CD4-positive, alpha-beta T cell (primary cell): ENCODE data around the gene UBTD1. TPM values are rescaled to one million over a fixed set of nuclear protein-coding genes. Genes with fewer than 3 reads are reported as not detected.

Experiments used
- ATAC-seq: fragments of 200-7000 bp; cut with Tn5 transposase; one replicate; pipeline ENCODE4 v1.10.0; 2022; ENCODE audit warnings: mild to moderate bottlenecking; ENCODE audit not compliant: poor library complexity
- CTCF ChIA-PET: fragments of 350-600 bp; sonication (Branson Sonifier 250); formaldehyde crosslinking; loops from one replicate; lab custom pipeline; 2021; ENCODE audit warnings: antibody characterized with exemption, inconsistent platforms; lab: Charles Lee
- POLR2A ChIA-PET: fragments of 350-600 bp; sonication (Branson Sonifier 250); formaldehyde crosslinking; loops from one replicate; lab custom pipeline; 2021; ENCODE audit warnings: antibody characterized with exemption, inconsistent platforms; lab: Charles Lee
- DNase-seq, 14 experiments: peaks; one replicate each; pipeline ENCODE4 v3.0.0-alpha.2; 2013 to 2020; ENCODE audit warnings: mixed read lengths in 2 of 14
- H3K27ac ChIP-seq, 2 donors: one replicate each; pipeline versions ENCODE4 v1.5.1 to v1.7.0; 2013; ENCODE audit warnings: low read length in 2 of 2, low read depth in 1 of 2, mild to moderate bottlenecking in 1 of 2
- H3K27me3 ChIP-seq, 2 experiments: 1 replicate in 1 of 2; 2 replicates in 1 of 2; pipeline versions ENCODE4 v1.6.1 to v1.7.0; 2013; ENCODE audit warnings: low read length in 2 of 2, control low read depth in 1 of 2, mild to moderate bottlenecking in 1 of 2, moderate library complexity in 1 of 2; ENCODE audit not compliant: insufficient read depth in 2 of 2, control insufficient read depth in 1 of 2
- H3K36me3 ChIP-seq: one replicate; pipeline ENCODE4 v1.6.1; 2013; ENCODE audit warnings: low read length, control low read depth; ENCODE audit not compliant: insufficient read depth
- H3K4me1 ChIP-seq: one replicate; pipeline ENCODE4 v1.6.1; 2013; ENCODE audit warnings: low read length, control low read depth; ENCODE audit not compliant: insufficient read depth
- H3K4me3 ChIP-seq: one replicate; pipeline ENCODE4 v1.5.1; 2013; ENCODE audit warnings: mild to moderate bottlenecking, low read length, moderate library complexity
- H3K9me3 ChIP-seq, 2 experiments: 1 replicate in 1 of 2; 2 replicates in 1 of 2; pipeline versions ENCODE4 v1.6.1 to v1.7.0; 2013; ENCODE audit warnings: low read length in 2 of 2, mild to moderate bottlenecking in 2 of 2, control low read depth in 1 of 2, moderate library complexity in 1 of 2; ENCODE audit not compliant: control insufficient read depth in 1 of 2, insufficient read depth in 1 of 2
- H3K27ac Mint-ChIP-seq: one replicate; pipeline ENCODE4 v1.8.0; 2020; ENCODE audit warnings: mixed read lengths
- H3K27me3 Mint-ChIP-seq: one replicate; pipeline ENCODE4 v1.8.0; 2021; ENCODE audit warnings: mixed read lengths
- H3K36me3 Mint-ChIP-seq: one replicate; pipeline ENCODE4 v1.8.0; 2021; ENCODE audit warnings: low read depth, mixed read lengths
- H3K4me1 Mint-ChIP-seq: one replicate; pipeline ENCODE4 v1.8.0; 2021; ENCODE audit warnings: low read depth, mixed read lengths
- H3K4me3 Mint-ChIP-seq: one replicate; pipeline ENCODE4 v1.8.0; 2020; ENCODE audit warnings: mild to moderate bottlenecking, mixed read lengths
- H3K9me3 Mint-ChIP-seq: one replicate; pipeline ENCODE4 v1.8.0; 2020; ENCODE audit warnings: mixed read lengths
- intact Hi-C, 2 experiments: fragments of 100-400 bp; cut with DNase I in 1 of 2; cut with micrococcal nuclease in 1 of 2; formaldehyde crosslinking; loops; one replicate each; pipeline versions ENCODE4 v1.15.1 to v1.9.0; 2023 to 2025; cut with DNase I, micrococcal nuclease
- total RNA-seq, 174 experiments: library from RNA in 2 of 174; stranded (reverse) in 2 of 174; gene quantifications; one replicate each; pipeline ENCODE4 v1.2.3 and lab custom pipeline; 2021 to 2026
- TF ChIP-seq, protein P1 (sequence below): fragments of 200-600 bp; IDR thresholded peaks from one replicate; pipeline ENCODE4 v1.8.0; 2022; ENCODE audit warnings: antibody characterized with exemption, mild to moderate bottlenecking

The UBTD1 gene
- total RNA-seq, 2 experiments from 2014 or later = 0.56 to 0.80 TPM

DNA sequence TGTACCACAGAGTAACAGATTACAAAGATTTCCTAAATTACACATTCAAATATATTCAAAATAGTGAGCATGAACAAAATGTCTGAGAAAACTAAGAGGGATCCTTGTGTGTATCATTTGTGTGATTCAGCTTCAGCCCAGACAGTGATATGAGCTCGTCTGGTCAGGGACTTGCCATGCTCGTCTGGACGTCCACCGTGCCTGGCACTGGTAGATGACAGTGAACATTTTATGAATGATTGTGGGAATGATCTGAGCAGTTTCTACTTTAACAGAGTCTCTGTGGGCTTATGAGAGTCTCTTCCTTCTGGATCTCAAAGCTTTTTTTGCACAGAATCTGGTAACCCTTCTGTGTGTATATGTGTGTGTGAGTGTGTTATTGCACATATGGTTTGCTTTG is 39.7 kb downstream of the UBTD1 start:
- H3K9me3 ChIP-seq = no peaks in the 10 kb centered on the region
- no peak overlapping the region for H3K4me3 Mint-ChIP-seq
- no peaks in the 10 kb centered on the region for H3K4me1 Mint-ChIP-seq
- H3K27me3 ChIP-seq = no peaks in the 10 kb centered on the region
- H3K9me3 Mint-ChIP-seq = no peaks in the 10 kb centered on the region
- H3K36me3 ChIP-seq = no peaks in the 10 kb centered on the region
- POLR2A ChIA-PET = no interaction called here
- TF ChIP-seq, protein P1, sequence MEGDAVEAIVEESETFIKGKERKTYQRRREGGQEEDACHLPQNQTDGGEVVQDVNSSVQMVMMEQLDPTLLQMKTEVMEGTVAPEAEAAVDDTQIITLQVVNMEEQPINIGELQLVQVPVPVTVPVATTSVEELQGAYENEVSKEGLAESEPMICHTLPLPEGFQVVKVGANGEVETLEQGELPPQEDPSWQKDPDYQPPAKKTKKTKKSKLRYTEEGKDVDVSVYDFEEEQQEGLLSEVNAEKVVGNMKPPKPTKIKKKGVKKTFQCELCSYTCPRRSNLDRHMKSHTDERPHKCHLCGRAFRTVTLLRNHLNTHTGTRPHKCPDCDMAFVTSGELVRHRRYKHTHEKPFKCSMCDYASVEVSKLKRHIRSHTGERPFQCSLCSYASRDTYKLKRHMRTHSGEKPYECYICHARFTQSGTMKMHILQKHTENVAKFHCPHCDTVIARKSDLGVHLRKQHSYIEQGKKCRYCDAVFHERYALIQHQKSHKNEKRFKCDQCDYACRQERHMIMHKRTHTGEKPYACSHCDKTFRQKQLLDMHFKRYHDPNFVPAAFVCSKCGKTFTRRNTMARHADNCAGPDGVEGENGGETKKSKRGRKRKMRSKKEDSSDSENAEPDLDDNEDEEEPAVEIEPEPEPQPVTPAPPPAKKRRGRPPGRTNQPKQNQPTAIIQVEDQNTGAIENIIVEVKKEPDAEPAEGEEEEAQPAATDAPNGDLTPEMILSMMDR = no peak
- DNase-seq (no peak), ATAC-seq (no peak)
- no peak overlapping the region for H3K27ac Mint-ChIP-seq
- intact Hi-C loops = no loop called here
- H3K4me3 ChIP-seq = no peak overlapping the region
- no peaks in the 10 kb centered on the region for H3K36me3 Mint-ChIP-seq
- CTCF ChIA-PET = no interaction called here
- no peaks in the 10 kb centered on the region for H3K27me3 Mint-ChIP-seq
- no peak overlapping the region for H3K27ac ChIP-seq
- peaks cover 10% of the 10 kb centered on the region for H3K4me1 ChIP-seq

DNA sequence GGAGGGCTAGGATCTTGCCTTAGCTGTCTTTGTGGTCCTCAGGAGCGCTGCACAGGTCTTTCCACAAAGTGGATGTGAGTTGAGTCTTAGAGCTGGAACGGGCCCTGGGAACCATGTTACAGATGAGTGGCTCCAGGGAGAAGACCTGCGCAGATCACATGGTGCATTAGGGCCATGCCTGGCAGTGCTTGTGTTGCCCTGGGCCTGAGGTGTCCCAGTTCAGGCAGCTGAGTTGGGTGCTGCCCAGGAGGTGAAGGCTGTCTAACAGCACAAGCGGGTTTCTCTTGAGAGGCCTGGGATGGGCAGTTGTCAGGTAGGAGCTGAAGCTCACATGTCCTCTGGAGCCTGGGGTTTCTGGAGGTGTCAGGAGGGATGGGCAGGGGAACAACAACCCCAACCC is 40.1 kb downstream of the UBTD1 start:
- Histone ChIP-seq H3K36me3 (no peaks in the 10 kb centered on the region), H3K27me3 (no peaks in the 10 kb centered on the region), H3K27ac (no peak overlapping the region), H3K4me3 (no peak overlapping the region), H3K4me1 (peaks cover 10% of the 10 kb centered on the region), H3K9me3 (no peaks in the 10 kb centered on the region)
- H3K36me3 Mint-ChIP-seq = no peaks in the 10 kb centered on the region
- no peaks in the 10 kb centered on the region for H3K9me3 Mint-ChIP-seq
- ChIA-PET POLR2A (no interaction called here), CTCF (no interaction called here)
- TF ChIP-seq, protein P1 = no peak
- DNase-seq (no peak), ATAC-seq (no peak)
- no peaks in the 10 kb centered on the region for H3K27me3 Mint-ChIP-seq
- intact Hi-C loops = no loop called here
- H3K27ac Mint-ChIP-seq = no peak overlapping the region
- H3K4me3 Mint-ChIP-seq = no peak overlapping the region
- no peaks in the 10 kb centered on the region for H3K4me1 Mint-ChIP-seq

DNA sequence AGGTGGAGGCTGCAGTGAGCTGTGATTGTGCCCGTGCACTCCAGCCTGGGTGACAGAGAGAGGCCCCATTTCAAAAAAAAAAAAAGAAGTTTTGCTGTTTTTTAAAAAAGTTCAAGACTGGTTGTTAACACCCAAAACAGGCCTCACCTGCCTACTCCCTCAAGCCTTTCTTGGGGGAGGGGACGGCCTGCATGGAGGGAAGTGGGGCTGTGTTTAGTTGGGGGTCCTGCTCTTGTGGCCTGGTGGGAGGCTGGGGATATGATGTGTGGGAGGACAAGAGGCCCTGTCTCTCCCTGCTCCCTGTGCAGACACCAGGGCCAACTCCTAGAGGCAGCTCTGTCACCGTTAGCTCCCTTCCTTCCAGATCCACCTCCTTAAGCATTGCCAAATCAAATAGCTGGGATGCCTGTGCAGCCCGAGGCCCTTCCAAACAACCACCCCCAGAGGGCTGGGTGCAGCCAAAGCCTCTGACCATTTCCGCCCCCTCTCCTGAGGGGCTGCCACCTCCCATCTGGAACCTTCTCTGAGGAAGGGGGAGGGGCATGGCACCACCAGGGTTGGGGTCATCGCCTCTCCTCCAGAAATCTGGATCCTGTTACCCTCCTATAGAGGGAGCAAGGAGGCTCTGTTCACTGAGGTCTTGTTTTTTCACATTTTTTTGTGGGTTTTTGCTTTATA is 40.9 kb downstream of the UBTD1 start:
- Mint-ChIP-seq H3K27ac (no peak overlapping the region), H3K4me1 (no peaks in the 10 kb centered on the region), H3K27me3 (no peaks in the 10 kb centered on the region), H3K4me3 (no peak overlapping the region), H3K9me3 (no peaks in the 10 kb centered on the region), H3K36me3 (no peaks in the 10 kb centered on the region)
- no peak for ATAC-seq
- Histone ChIP-seq H3K9me3 (no peaks in the 10 kb centered on the region), H3K4me3 (no peak overlapping the region), H3K4me1 (peaks cover 10% of the 10 kb centered on the region), H3K27ac (no peak overlapping the region), H3K36me3 (no peaks in the 10 kb centered on the region), H3K27me3 (no peaks in the 10 kb centered on the region)
- intact Hi-C loops = loop anchor here in 1 of 2 experiments (5.0 kb wide), 1 partner anchor 32 kb away; no protein-coding TSS in a partner anchor
- POLR2A ChIA-PET = no interaction called here
- CTCF ChIA-PET = no interaction called here
- TF ChIP-seq, protein P1 = no peak
- no peak for DNase-seq
